HG02981 (cell line): Measurements from ENCODE around the gene SCOC.
"Not testable (repeated sequence)": the region's sequence is repeated elsewhere in the genome, so short reads cannot be mapped to it uniquely, and the experiment has no call there.

Source experiments
- ATAC-seq: cut with Tn5 transposase; IDR thresholded peaks from one replicate; pipeline ENCODE4 v1.9.1; 2021; ENCODE audit warnings: mild to moderate bottlenecking, moderate library complexity; ENCODE audit not compliant: unreplicated experiment

Gene SCOC

GRCh38 chr4:140359562-140360427 lies 13.7 kb upstream of the SCOC start:
- peak; percentile 93 for ATAC-seq

- ATAC-seq = no peak
Measured at GRCh38 chr4:140361099-140361498, 12.3 kb upstream of the SCOC start.

- no peak for ATAC-seq
Measured at GRCh38 chr4:140363051-140363450, 10.4 kb upstream of the SCOC start.

- no peak for ATAC-seq
Measured at GRCh38 chr4:140363558-140363957, 9.9 kb upstream of the SCOC start.

- no peak for ATAC-seq
Measured at GRCh38 chr4:140367738-140368137, 5.7 kb upstream of the SCOC start.

- no peak for ATAC-seq
Measured at GRCh38 chr4:140368686-140369085, 4.8 kb upstream of the SCOC start.

- ATAC-seq = peak; percentile 62
Measured at GRCh38 chr4:140372751-140373327, 607 bp upstream of the SCOC start.

- no peak for ATAC-seq
Measured at GRCh38 chr4:140374130-140374477, 658 bp downstream of the SCOC start.

- ATAC-seq = no peak
Measured at GRCh38 chr4:140382732-140383131, 9.3 kb downstream of the SCOC start.

- ATAC-seq = no peak
Measured at GRCh38 chr4:140388015-140388414, 14.6 kb downstream of the SCOC start.

- ATAC-seq = no peak
Measured at GRCh38 chr4:140395668-140396067, 22.2 kb downstream of the SCOC start.

- no peak for ATAC-seq
Measured at GRCh38 chr4:140400111-140400510, 26.7 kb downstream of the SCOC start.

GRCh38 chr4:140406292-140406691 lies 32.8 kb downstream of the SCOC start:
- no peak for ATAC-seq

GRCh38 chr4:140408974-140409373 lies 35.5 kb downstream of the SCOC start:
- ATAC-seq = no peak

GRCh38 chr4:140413130-140413969 lies 39.9 kb downstream of the SCOC start:
- ATAC-seq = not testable (repeated sequence)

GRCh38 chr4:140423106-140423505 lies 49.7 kb downstream of the SCOC start:
- no peak for ATAC-seq

GRCh38 chr4:140426610-140427105 lies 53.2 kb downstream of the SCOC start:
- ATAC-seq = peak; percentile 17

GRCh38 chr4:140427106-140427918 lies 53.9 kb downstream of the SCOC start, which contains the start of gene CLGN:
Gene CLGN, minus strand, starts transcription at chr4:140427648. Its CDS starts 14,570 bp downstream, at chr4:140413078.
- ATAC-seq = peak; percentile 74

GRCh38 chr4:140427919-140428471 lies 54.5 kb downstream of the SCOC start:
- ATAC-seq = no peak
